H9 (cell line): ENCODE results near the gene SMCHD1. TPM values are rescaled to one million over a fixed set of nuclear protein-coding genes. Genes with fewer than 3 reads are reported as not detected.

Experiments used
- DNase-seq: peaks from one replicate; pipeline ENCODE4 v3.0.0-alpha.2; 2017
- H2AFZ ChIP-seq: one replicate; pipeline ENCODE4 v1.6.1; 2013; ENCODE audit warnings: mild to moderate bottlenecking, low read length, control low read depth, moderate library complexity
- H2AK5ac ChIP-seq: 2 replicates; pipeline ENCODE4 v1.6.1; 2013; ENCODE audit warnings: low read length, control low read depth, mixed read lengths; ENCODE audit not compliant: insufficient read length
- H2BK120ac ChIP-seq: one replicate; pipeline ENCODE4 v1.6.1; 2013; ENCODE audit warnings: low read depth, mild to moderate bottlenecking, low read length, control low read depth, inconsistent platforms; ENCODE audit not compliant: poor library complexity, severe bottlenecking
- H2BK12ac ChIP-seq: 2 replicates; pipeline ENCODE4 v1.6.1; 2013; ENCODE audit warnings: low read length, control low read depth, mixed read lengths, low read depth; ENCODE audit not compliant: insufficient read length
- H2BK15ac ChIP-seq: 2 replicates; pipeline ENCODE4 v1.6.1; 2013; ENCODE audit warnings: low read depth, low read length, control low read depth
- H2BK20ac ChIP-seq: one replicate; pipeline ENCODE4 v1.6.1; 2013; ENCODE audit warnings: low read depth, mild to moderate bottlenecking, low read length, control low read depth, inconsistent platforms; ENCODE audit not compliant: poor library complexity, severe bottlenecking
- H2BK5ac ChIP-seq: 2 replicates; pipeline ENCODE4 v1.6.1; 2013; ENCODE audit warnings: low read length, control low read depth, mixed read lengths; ENCODE audit not compliant: insufficient read length
- H3K14ac ChIP-seq: 2 replicates; pipeline ENCODE4 v1.6.1; 2013; ENCODE audit warnings: low read length, control low read depth; ENCODE audit not compliant: insufficient read depth
- H3K18ac ChIP-seq: 2 replicates; pipeline ENCODE4 v1.6.1; 2013; ENCODE audit warnings: low read depth, mild to moderate bottlenecking, mixed read lengths, low read length, control low read depth; ENCODE audit not compliant: insufficient read length
- H3K23ac ChIP-seq: 2 replicates; pipeline ENCODE4 v1.6.1; 2013; ENCODE audit warnings: low read length, control low read depth, mixed read lengths, low read depth; ENCODE audit not compliant: insufficient read length
- H3K23me2 ChIP-seq: 2 replicates; pipeline ENCODE4 v1.6.1; 2013; ENCODE audit warnings: low read depth, mild to moderate bottlenecking, mixed read lengths, low read length, control low read depth; ENCODE audit not compliant: insufficient read length, poor library complexity, severe bottlenecking
- H3K27ac ChIP-seq: 2 replicates; pipeline ENCODE4 v1.5.1; 2013; ENCODE audit warnings: low read length, control low read depth, mixed read lengths, low read depth; ENCODE audit not compliant: insufficient read length
- H3K27me3 ChIP-seq: 2 replicates; pipeline ENCODE4 v1.6.1; 2013; ENCODE audit warnings: low read length, control low read depth, inconsistent platforms; ENCODE audit not compliant: insufficient read depth
- H3K4ac ChIP-seq: 2 replicates; pipeline ENCODE4 v1.6.1; 2013; ENCODE audit warnings: low read depth, mild to moderate bottlenecking, control low read depth, inconsistent platforms, low read length, moderate library complexity
- H3K4me1 ChIP-seq: 2 replicates; pipeline ENCODE4 v1.6.1; 2013; ENCODE audit warnings: low read length, control low read depth, inconsistent platforms; ENCODE audit not compliant: insufficient read depth
- H3K4me2 ChIP-seq: 2 replicates; pipeline ENCODE4 v1.6.1; 2013; ENCODE audit warnings: low read length, control low read depth, mixed read lengths; ENCODE audit not compliant: insufficient read length, insufficient read depth
- H3K56ac ChIP-seq: 2 replicates; pipeline ENCODE4 v1.6.1; 2013; ENCODE audit warnings: low read depth, mild to moderate bottlenecking, mixed read lengths, low read length, control low read depth; ENCODE audit not compliant: insufficient read length
- H3K79me1 ChIP-seq: 2 replicates; pipeline ENCODE4 v1.6.1; 2013; ENCODE audit warnings: low read depth, mild to moderate bottlenecking, moderate library complexity, low read length, control low read depth, inconsistent platforms; ENCODE audit not compliant: insufficient read depth, poor library complexity, severe bottlenecking
- H3K79me2 ChIP-seq: 2 replicates; pipeline ENCODE4 v1.6.1; 2013; ENCODE audit warnings: low read length, control low read depth, inconsistent platforms; ENCODE audit not compliant: insufficient read depth
- H3K9ac ChIP-seq: 2 replicates; pipeline ENCODE4 v1.6.1; 2013; ENCODE audit warnings: low read length, control low read depth, mixed read lengths; ENCODE audit not compliant: insufficient read length; ENCODE audit errors: extremely low read depth
- H3K9me3 ChIP-seq: one replicate; pipeline ENCODE4 v1.6.1; 2013; ENCODE audit warnings: low read depth, low read length, inconsistent platforms; ENCODE audit not compliant: control insufficient read depth
- H3T11ph ChIP-seq: one replicate; pipeline ENCODE4 v1.6.1; 2013; ENCODE audit warnings: mild to moderate bottlenecking, low read length, control low read depth, inconsistent platforms
- H4K20me1 ChIP-seq: one replicate; pipeline ENCODE4 v1.6.1; 2013; ENCODE audit not compliant: control insufficient read depth, insufficient read length, insufficient read depth
- H4K5ac ChIP-seq: 2 replicates; pipeline ENCODE4 v1.6.1; 2013; ENCODE audit warnings: low read depth, mild to moderate bottlenecking, mixed read lengths, low read length, control low read depth; ENCODE audit not compliant: insufficient read length
- H4K8ac ChIP-seq: replicated peaks from 2 replicates; pipeline ENCODE4 v1.6.1; 2013; ENCODE audit warnings: low read length, control low read depth, mixed read lengths, low read depth; ENCODE audit not compliant: insufficient read length
- H4K91ac ChIP-seq: 2 replicates; pipeline ENCODE4 v1.6.1; 2013; ENCODE audit warnings: low read depth, mild to moderate bottlenecking, moderate library complexity, mixed read lengths, low read length, control low read depth; ENCODE audit not compliant: insufficient read length
- H3K27ac Mint-ChIP-seq, 3 experiments: 2 replicates in 2 of 3; 3 replicates in 1 of 3; pipeline ENCODE4 v1.8.0; 2020 to 2021; ENCODE audit warnings: mixed read lengths in 3 of 3, mild to moderate bottlenecking in 1 of 3, moderate library complexity in 1 of 3
- H3K27me3 Mint-ChIP-seq: 2 replicates; pipeline ENCODE4 v1.8.0; 2021; ENCODE audit warnings: low read depth, mild to moderate bottlenecking, moderate library complexity, mixed read lengths
- H3K36me3 Mint-ChIP-seq, 3 experiments: 2 replicates in 2 of 3; 3 replicates in 1 of 3; pipeline ENCODE4 v1.8.0; 2020 to 2021; ENCODE audit warnings: low read depth in 3 of 3, mixed read lengths in 3 of 3; ENCODE audit not compliant: insufficient read depth in 1 of 3
- H3K4me1 Mint-ChIP-seq, 2 experiments: 2 replicates each; pipeline ENCODE4 v1.8.0; 2020; ENCODE audit warnings: mixed read lengths in 2 of 2
- H3K4me3 Mint-ChIP-seq, 2 experiments: 2 replicates in 1 of 2; 3 replicates in 1 of 2; pipeline ENCODE4 v1.8.0; 2020 to 2021; ENCODE audit warnings: mild to moderate bottlenecking in 2 of 2, mixed read lengths in 2 of 2, moderate library complexity in 1 of 2
- H3K9me3 Mint-ChIP-seq, 2 experiments: 2 replicates in 1 of 2; 3 replicates in 1 of 2; pipeline ENCODE4 v1.8.0; 2020; ENCODE audit warnings: mild to moderate bottlenecking in 2 of 2, mixed read lengths in 2 of 2, moderate library complexity in 1 of 2
- WGBS: extraction: QIAGEN DNeasy Blood & Tissue Kit; methylation state at CpG from one replicate; pipeline ENCODE4 v1.1.7; 2013; ENCODE audit warnings: missing lambda C conversion rate, low lambda C conversion rate, mixed read lengths; ENCODE audit not compliant: insufficient read length; ENCODE audit errors: extremely low coverage; 5-methylcytosine and 5-hydroxymethylcytosine counted together
- total RNA-seq: library from RNA; stranded (reverse); gene quantifications from 2 replicates; pipeline ENCODE4 v1.2.1, GENCODE V29; 2021
- TF ChIP-seq, protein P1 (sequence below): fragments of 200-600 bp; sonication (generic); conservative IDR thresholded peaks from 3 replicates; pipeline ENCODE4 v1.8.0; 2021; ENCODE audit warnings: antibody characterized with exemption, mild to moderate bottlenecking

SMCHD1 gene
- total RNA-seq, 1 experiment from 2014 or later, result 53.5 TPM

DNA sequence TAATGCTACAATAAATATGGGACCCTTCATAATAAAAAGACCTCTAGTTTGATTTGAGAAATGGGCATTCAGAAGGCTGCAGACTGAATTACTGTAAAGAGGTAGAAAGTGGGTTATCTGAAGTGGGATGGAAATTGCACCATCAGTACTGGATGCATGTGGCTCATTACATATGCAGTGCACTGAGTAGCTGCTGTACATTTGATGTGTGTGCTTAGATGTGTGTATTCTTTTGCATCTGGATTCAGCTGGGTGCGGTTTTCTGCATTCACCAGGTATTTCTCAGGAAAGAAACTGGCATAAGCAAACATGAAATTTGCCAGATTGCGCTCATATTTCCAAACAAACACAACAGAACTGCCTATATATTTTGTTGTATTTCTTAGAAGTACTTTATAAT, 45.9 kb upstream of the SMCHD1 start:
- Histone ChIP-seq H3K27ac (no peak overlapping the region), H3K9me3 (no peaks in the 10 kb centered on the region), H2AFZ (no peak overlapping the region), H3K4me1 (no peaks in the 10 kb centered on the region), H4K8ac (no peak overlapping the region), H2BK5ac (no peak overlapping the region), H3T11ph (no peak overlapping the region), H3K79me2 (no peaks in the 10 kb centered on the region), H2AK5ac (no peak overlapping the region), H2BK15ac (no peak overlapping the region), H3K23ac (no peak overlapping the region), H3K4me2 (no peak overlapping the region), H2BK12ac (no peak overlapping the region), H3K23me2 (no peaks in the 10 kb centered on the region), H3K18ac (no peak overlapping the region), H4K5ac (no peak overlapping the region), H4K91ac (no peak overlapping the region), H3K9ac (no peak overlapping the region), H3K79me1 (no peaks in the 10 kb centered on the region), H2BK120ac (no peak overlapping the region), H2BK20ac (no peak overlapping the region), H3K14ac (no peak overlapping the region), H4K20me1 (no peaks in the 10 kb centered on the region), H3K27me3 (no peaks in the 10 kb centered on the region), H3K4ac (no peak overlapping the region), H3K56ac (no peak overlapping the region)
- Mint-ChIP-seq H3K27ac (no peak overlapping the region), H3K9me3 (no peaks in the 10 kb centered on the region), H3K4me3 (no peak overlapping the region), H3K27me3 (no peaks in the 10 kb centered on the region), H3K36me3 (peaks cover 23 to 69% (median 65%) of the 10 kb centered on the region in 3 experiments; a peak in 6 of 7 replicates), H3K4me1 (no peaks in the 10 kb centered on the region)
- TF ChIP-seq, protein P1, sequence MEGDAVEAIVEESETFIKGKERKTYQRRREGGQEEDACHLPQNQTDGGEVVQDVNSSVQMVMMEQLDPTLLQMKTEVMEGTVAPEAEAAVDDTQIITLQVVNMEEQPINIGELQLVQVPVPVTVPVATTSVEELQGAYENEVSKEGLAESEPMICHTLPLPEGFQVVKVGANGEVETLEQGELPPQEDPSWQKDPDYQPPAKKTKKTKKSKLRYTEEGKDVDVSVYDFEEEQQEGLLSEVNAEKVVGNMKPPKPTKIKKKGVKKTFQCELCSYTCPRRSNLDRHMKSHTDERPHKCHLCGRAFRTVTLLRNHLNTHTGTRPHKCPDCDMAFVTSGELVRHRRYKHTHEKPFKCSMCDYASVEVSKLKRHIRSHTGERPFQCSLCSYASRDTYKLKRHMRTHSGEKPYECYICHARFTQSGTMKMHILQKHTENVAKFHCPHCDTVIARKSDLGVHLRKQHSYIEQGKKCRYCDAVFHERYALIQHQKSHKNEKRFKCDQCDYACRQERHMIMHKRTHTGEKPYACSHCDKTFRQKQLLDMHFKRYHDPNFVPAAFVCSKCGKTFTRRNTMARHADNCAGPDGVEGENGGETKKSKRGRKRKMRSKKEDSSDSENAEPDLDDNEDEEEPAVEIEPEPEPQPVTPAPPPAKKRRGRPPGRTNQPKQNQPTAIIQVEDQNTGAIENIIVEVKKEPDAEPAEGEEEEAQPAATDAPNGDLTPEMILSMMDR, result no peak
- no peak for DNase-seq
- WGBS, result no CpG with 5 or more reads among the region's 2 CpGs
